GM21381 (cell line): ENCODE measurements around the gene SELENOK.
"Not testable (repeated sequence)": the region's sequence is repeated elsewhere in the genome, so short reads cannot be mapped to it uniquely, and the experiment has no call there.

Experiments used
- ATAC-seq: cut with Tn5 transposase; IDR thresholded peaks from one replicate; pipeline ENCODE4 v1.9.1; 2021; ENCODE audit warnings: mild to moderate bottlenecking, moderate library complexity; ENCODE audit not compliant: unreplicated experiment

The SELENOK gene

DNA sequence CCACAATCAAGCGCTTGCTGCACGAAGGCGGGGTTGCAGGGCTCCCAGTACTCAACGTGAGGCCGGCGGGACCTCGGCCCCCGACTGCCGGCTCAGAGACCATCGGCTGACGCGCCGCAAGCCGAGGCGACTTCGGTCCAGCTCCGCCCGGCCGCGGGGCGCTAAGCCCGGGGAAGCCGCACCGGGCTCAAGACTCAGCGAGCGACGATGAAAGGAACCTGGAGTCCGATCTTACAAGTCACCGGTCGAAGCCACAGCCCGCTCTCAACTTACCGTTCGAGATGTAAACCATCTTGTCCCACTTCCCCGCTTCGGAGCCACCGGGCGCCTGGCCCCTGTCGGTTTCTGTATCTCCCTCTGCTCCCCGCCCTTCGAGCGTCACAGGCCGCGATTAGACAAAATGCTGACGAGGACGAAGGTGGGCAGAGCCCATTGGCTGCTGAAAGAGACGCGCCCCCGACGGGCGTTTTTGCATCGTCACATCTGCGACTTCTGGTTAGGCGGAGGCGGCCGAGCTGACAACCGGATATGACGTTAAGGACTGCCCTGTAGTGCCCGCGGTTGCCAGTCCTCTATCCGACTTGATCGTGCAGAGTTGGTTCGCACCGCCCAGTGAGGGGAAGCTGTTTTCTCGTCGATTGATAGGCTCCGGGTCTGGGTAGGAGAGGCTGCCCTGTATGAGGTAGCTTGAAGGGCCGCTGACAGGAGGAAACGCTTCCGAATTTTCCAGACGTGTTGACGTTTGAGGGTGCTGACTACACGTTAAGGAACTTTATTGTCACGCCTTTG, at the start of gene SELENOK:
Gene SELENOK, minus strand, starts transcription at position 363 of the 789 bp plus-strand sequence.
- peak; percentile 95 for ATAC-seq

DNA sequence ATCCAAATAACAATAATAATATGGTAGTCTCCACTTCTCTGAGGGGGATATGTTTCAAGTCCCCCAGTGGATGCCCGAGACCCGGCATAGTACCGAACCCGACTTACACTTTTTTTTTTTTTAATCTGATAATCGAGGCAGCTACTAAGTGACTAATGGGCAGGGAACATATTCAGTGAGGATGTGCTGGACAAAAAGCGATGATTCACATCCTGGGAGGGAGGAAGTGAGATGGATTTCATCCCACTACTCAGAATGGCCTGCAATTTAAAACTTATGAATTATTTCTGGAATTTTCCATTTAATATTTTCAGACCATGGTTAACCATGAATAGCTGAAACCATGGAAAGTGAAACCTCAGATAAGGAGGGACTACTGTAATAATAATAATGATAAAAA, 49.5 kb upstream of the SELENOK start:
- ATAC-seq = no peak

- no peak for ATAC-seq
These were observed 49.0 kb upstream of the SELENOK start for GRCh38 chr3:53940623-53941022.

DNA sequence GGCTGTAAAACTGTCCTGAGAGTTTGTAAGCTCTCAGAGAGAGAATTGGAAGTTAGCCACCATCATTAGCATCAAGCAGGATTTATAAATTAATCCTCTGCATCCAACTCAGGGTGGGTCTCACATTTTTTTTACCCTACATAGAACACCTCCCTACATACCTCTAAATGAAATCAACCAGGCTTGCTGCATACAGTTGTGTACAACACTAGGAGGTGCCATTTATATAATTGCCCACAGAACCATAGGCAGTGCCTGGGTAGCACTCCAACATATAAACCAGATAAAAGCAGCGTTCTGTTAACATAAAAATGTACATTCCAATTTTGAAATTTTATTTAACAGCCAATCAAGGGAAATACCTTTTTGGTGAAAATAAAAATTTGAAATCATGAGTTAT, 48.2 kb upstream of the SELENOK start:
- no peak for ATAC-seq

- ATAC-seq = no peak
These were observed 47.5 kb upstream of the SELENOK start for GRCh38 chr3:53939086-53939582.

DNA sequence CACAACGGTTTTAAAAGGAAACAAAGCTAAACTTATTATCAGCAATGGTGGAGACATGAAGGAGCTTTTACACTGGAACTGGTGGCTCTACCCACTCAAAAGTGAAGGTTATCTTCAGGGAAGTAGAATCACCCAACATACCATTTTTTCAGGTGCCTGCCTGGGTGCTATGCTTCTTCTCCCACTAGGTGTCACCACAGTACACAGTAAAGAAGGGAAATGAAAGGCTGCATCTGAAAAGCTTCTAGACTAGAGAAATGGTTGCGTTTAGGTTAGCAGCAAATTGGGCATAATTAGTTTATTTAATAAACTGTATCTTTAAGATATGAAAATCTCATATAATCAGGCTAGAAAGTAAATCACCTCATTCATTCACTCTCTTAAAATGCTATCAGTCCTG, 47.0 kb upstream of the SELENOK start:
- peak; percentile 57 for ATAC-seq

DNA sequence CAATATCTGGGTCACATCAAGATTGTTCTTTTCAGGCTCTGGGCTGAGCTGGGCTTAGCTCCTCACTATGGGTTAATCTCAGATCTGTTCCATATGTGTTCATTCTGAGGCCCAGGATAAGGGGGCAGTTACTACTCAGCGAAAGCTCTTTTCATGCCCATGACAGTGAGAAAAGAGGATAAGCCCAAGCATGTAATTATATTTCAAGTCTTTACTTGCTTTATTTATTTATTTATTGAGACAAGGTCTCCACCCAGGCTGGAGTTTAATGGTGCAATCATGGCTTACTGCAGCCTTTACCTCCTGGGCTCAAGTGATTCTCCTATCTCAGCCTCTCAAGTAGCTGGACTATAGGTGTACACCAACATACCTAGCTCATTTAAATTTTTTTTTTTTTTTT, 44.7 kb upstream of the SELENOK start:
- ATAC-seq = no peak

DNA sequence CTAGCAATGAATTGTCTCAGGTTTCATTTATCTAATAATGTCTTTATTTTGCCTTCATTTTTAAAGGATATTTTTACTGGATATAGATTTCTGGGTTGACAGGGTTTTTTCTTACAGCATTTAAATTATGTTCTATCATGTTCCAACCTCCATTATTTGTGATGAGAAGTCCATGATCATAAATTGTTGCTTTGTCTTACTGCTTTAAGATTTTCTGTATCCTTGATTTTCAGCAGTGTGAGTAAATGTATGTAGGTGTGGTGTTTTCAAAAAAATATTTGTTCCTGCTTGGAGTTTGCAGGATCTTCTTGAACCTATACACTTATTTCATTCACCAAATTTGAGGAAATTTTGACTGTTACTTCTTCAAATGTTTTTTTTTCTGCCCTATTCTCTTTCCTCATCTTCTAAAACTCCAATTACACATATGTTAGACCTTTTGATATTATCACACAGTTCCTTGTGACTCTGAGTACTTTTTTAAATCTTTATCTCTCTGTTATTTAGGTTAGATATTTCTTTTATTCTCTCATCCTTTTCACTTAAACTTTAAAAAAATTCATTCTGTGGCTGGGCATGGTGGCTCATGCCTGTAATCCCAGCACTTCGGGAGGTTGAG, 43.7 kb upstream of the SELENOK start:
- ATAC-seq = no peak

DNA sequence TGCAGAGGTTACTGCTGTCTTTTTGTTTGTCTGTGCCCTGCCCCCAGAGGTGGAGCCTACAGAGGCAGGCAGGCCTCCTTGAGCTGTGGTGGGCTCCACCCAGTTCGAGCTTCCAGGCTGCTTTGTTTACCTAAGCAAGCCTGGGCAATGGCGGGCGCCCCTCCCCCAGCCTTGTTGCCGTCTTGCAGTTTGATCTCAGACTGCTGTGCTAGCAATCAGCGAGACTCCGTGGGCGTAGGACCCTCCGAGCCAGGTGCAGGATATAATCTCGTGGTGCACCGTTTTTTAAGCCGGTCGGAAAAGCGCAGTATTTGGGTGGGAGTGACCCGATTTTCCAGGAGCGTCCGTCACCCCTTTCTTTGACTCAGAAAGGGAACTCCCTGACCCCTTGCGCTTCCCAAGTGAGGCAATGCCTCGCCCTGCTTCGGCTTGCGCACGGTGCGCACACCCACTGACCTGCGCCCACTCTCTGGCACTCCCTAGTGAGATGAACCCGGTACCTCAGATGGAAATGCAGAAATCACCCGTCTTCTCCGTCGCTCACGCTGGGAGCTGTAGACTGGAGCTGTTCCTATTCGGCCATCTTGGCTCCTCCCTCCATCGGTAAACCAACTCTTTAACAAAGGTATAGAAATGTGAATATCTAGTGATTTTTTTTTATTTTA, 35.7 kb upstream of the SELENOK start:
- ATAC-seq = not testable (repeated sequence)

DNA sequence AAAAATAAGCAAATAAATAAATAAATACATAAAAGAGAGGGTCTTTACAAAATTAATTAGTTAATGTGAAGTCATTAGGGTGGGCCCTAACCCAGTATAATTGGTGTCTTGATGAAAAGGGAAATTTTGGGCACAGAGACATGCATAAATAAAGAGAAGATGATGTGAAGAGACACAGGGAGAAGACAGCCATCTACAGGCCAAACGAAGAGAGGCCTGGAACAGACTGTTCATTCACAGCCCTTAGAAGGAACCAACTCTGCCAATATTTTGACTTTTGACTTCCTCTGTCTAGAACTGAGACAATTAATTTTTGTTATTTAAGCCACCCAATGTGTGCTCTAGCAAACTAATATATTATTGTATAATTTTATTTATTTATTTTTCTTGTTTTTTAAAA, 29.6 kb upstream of the SELENOK start:
- ATAC-seq = no peak

GRCh38 chr3:53919741-53920140, 28.1 kb upstream of the SELENOK start:
- no peak for ATAC-seq

- no peak for ATAC-seq
These were observed 21.7 kb upstream of the SELENOK start for GRCh38 chr3:53913401-53913800.

DNA sequence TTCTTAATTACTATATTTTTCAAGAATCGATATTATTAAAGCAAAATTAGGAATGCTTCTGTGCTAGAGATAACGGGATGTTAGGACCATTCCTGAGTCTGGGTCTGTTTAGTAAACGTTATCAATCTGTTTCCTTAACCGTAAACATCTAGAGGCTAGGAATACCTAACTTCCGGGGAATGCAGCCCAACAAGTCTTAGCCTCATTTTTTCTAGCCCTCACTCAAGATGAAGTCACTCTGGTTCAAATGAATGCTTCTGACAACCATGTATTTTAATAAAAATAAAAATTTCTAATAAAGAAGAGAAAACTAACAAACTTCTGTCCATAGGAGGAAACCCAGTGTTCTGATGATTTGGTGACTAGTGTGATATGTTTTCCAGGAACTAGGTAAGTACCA, 11.1 kb upstream of the SELENOK start:
- ATAC-seq = no peak

DNA sequence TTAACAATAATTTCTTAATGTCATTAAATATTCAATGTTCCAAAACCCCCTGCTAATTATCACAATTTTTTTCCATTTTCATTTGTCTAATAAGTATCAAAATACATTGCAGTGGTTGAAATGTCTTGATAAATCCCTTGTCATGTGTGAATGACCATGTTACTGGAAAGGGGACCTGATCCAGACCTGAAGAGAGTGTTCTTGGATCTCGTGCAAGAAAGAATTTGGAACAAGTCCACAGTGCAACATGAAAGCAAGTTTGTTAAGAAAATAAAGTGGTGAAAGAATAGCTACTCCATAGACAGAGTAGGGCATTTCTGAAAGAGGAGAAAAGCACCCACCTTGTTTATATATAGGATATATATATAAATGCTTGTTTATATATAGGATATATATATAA, 10.4 kb upstream of the SELENOK start:
- no peak for ATAC-seq

GRCh38 chr3:53900666-53901331, 9.1 kb upstream of the SELENOK start:
- no peak for ATAC-seq

DNA sequence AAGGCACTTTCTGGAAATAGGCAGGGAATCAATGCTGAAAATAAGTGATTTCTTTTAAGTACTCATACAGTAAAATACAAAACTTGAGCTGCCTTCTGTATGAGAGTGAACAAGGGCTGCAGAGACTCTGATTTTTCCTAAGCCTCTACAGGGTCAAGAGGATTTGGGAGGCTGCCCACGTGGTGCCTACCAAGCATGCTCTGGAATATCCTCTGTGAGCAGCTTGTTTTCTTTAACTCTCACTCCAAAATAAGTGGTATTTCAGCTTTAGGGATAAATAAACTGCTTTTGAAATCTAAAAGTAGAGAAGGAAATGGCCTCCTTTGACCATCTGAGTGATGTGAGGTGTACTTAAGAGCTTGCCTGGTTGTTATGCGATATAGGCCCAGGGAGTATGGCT, 8.1 kb upstream of the SELENOK start:
- ATAC-seq = no peak

GRCh38 chr3:53892286-53892637, 603 bp upstream of the SELENOK start:
- ATAC-seq = no peak

DNA sequence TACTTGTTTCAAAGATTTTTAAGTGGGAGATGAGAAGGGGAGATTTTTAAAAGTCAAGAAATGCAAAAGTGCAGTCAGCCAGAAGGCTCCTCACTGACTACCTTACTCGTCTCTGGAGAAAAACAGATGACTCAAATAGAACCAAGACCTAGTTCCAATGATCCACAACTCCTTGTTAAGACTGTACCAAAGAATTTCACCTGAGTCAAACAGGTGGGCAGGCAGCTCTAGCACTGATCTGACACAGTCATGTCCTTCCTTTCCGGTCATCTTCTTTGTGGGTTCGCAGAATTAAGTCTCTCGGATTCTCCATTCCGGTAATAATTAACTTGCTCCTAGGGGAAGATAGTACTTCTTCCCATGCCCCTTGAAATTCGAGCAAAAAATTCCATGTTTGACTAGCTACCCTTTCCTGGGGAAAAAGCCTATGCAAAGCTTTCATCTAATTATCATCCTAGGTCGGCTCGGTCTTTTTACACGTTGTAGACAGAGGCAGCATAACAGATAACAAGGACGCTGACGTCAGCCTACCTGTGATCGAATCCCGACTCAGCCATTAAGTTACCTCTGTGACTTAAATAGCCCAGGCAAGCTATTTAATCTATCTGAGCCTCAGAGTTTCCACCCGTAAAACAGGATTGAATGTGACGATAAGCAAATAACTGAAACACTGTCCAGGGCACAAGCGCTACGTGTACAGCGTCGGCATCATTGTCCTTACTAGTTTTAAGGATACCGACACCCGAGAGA, 758 bp downstream of the SELENOK start:
- ATAC-seq = no peak

DNA sequence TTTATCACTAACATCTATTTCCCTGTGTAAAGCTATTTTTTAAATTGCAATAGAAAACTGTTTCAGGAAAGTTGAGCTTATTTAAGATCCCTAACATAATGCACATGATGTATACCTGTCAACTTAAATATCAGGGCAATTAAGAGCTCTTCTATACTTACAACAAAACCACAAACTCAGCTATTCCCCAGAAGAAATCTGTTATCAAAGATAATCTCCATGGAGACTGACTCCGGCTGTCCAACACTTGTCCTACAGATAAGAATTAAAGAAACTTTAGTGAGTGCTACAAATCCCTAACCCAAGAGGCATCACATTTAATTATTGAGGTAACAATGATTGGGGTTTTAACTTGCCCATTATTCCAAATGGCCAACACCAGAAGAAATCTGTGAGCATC, 3.4 kb downstream of the SELENOK start:
- ATAC-seq = no peak

DNA sequence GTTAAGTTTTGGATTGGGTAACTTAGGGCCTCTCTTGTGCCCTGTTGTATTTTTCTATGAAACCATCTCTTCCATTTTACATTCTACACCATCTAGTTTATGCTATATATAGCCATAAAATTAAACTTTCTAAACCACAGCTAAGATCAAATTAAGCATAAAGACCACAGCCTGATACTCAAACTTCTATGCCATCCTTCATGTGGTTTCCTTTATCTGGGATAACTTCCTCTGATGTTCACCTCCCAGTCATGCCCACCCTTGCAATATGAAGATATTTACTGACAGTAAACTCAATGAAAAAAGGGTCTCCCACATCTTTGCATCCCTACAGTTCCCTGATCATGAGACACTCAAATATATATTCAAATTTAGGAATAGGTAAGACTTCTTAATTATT, 4.2 kb downstream of the SELENOK start:
- no peak for ATAC-seq

DNA sequence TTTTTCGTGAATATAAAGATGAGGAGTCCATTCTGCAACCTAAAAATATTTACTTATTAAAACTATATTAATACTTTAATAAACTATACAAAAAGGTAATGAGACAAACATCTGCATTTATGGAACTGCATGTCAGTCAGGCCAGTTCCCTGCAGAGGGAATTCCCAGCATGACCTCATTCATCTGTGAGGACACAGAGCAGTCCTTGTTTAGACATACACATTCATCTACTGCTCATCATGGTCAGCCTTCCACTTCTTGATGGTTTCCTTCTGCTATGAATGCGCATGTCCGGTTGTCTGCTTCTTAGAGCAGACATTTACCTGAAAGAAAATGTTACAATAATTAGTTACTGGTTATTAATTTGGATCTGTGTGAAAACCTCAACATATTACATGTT, 6.4 kb downstream of the SELENOK start:
- ATAC-seq = no peak
